GM19455 (cell line): Measurements from ENCODE around the gene TSR1.

Source experiments
- ATAC-seq: cut with Tn5 transposase; IDR thresholded peaks from one replicate; pipeline ENCODE4 v1.9.1; 2021; ENCODE audit not compliant: unreplicated experiment

Gene TSR1

GRCh38 chr17:2369551-2370210 lies 33.4 kb upstream of the TSR1 start:
- ATAC-seq: no peak

GRCh38 chr17:2369039-2369438 lies 32.8 kb upstream of the TSR1 start:
- ATAC-seq: no peak

- ATAC-seq: no peak
Observed at GRCh38 chr17:2368359-2368758, 32.1 kb upstream of the TSR1 start.

GRCh38 chr17:2366747-2367494 lies 30.7 kb upstream of the TSR1 start:
- ATAC-seq: no peak

- ATAC-seq: no peak
Observed at GRCh38 chr17:2365132-2365531, 28.9 kb upstream of the TSR1 start.

- ATAC-seq: no peak
Observed at GRCh38 chr17:2364763-2365116, 28.5 kb upstream of the TSR1 start.

GRCh38 chr17:2363851-2364762 lies 27.9 kb upstream of the TSR1 start:
- ATAC-seq: no peak

- ATAC-seq: no peak
Observed at GRCh38 chr17:2363318-2363717, 27.1 kb upstream of the TSR1 start.

GRCh38 chr17:2362881-2363280 lies 26.6 kb upstream of the TSR1 start:
- ATAC-seq: no peak

- no peak for ATAC-seq
Observed at GRCh38 chr17:2362416-2362815, 26.2 kb upstream of the TSR1 start.

GRCh38 chr17:2362016-2362415 lies 25.8 kb upstream of the TSR1 start:
- no peak for ATAC-seq

GRCh38 chr17:2361010-2361760 lies 24.9 kb upstream of the TSR1 start:
- ATAC-seq: no peak

- ATAC-seq: no peak
Observed at GRCh38 chr17:2357931-2358434, 21.7 kb upstream of the TSR1 start.

GRCh38 chr17:2357237-2357636 lies 21.0 kb upstream of the TSR1 start:
- no peak for ATAC-seq

- ATAC-seq: no peak
Observed at GRCh38 chr17:2354311-2354710, 18.1 kb upstream of the TSR1 start.

GRCh38 chr17:2351269-2351668 lies 15.0 kb upstream of the TSR1 start:
- no peak for ATAC-seq

- ATAC-seq: no peak
Observed at GRCh38 chr17:2347805-2348685, 11.8 kb upstream of the TSR1 start.

- no peak for ATAC-seq
Observed at GRCh38 chr17:2346475-2346874, 10.2 kb upstream of the TSR1 start.

GRCh38 chr17:2344528-2344927 lies 8.3 kb upstream of the TSR1 start:
- no peak for ATAC-seq

- no peak for ATAC-seq
Observed at GRCh38 chr17:2343421-2343820, 7.2 kb upstream of the TSR1 start.
